Lower lobe of right lung (tissue), 2 donors: ENCODE data around the gene JUNB. TPM values are rescaled to one million over a fixed set of nuclear protein-coding genes. Genes with fewer than 3 reads are reported as not detected.

Experiments used
- ATAC-seq, 2 donors: fragments of 200-7000 bp; cut with Tn5 transposase; one replicate each; pipeline ENCODE4 v1.9.1; 2020 to 2022; ENCODE audit warnings: mild to moderate bottlenecking in 2 of 2, moderate library complexity in 2 of 2
- DNase-seq: peaks from one replicate; pipeline ENCODE4 v3.0.0-alpha.2; 2020
- H3K27ac ChIP-seq: fragments of 200-600 bp; one replicate; pipeline ENCODE4 v1.8.0; 2022
- H3K27me3 ChIP-seq: fragments of 200-600 bp; one replicate; pipeline ENCODE4 v1.8.0; 2022; ENCODE audit warnings: low read depth
- H3K36me3 ChIP-seq: fragments of 200-600 bp; one replicate; pipeline ENCODE4 v1.8.0; 2022; ENCODE audit warnings: mild to moderate bottlenecking
- H3K4me1 ChIP-seq: fragments of 200-600 bp; one replicate; pipeline ENCODE4 v1.8.0; 2022
- H3K4me3 ChIP-seq: fragments of 200-600 bp; one replicate; pipeline ENCODE4 v1.8.0; 2022; ENCODE audit warnings: mild to moderate bottlenecking
- H3K9me3 ChIP-seq: fragments of 200-600 bp; one replicate; pipeline ENCODE4 v1.8.0; 2022
- CTCF ChIP-seq: fragments of 200-600 bp; IDR thresholded peaks from one replicate; pipeline ENCODE4 v1.8.0; 2022; ENCODE audit warnings: antibody characterized with exemption, mild to moderate bottlenecking
- intact Hi-C: fragments of 100-400 bp; cut with DNase I; formaldehyde crosslinking; loops from one replicate; pipeline ENCODE4 v1.11.0; 2022
- total RNA-seq: library from RNA; stranded (reverse); fragmentation: NEBNext Ultra II Directional; extraction: Animal tissue kit (Norgen Biotek cat#: 25700); gene quantifications from one replicate; pipeline ENCODE4 v1.2.1, GENCODE V29; 2021
- donor health status: DM: no; HTN: yes; CAD: no; lungs with severe emphysema.

The JUNB gene
- total RNA-seq, 1 donor from 2014 or later, result 131 TPM

- DNase-seq, result no peak
- no peak for TF ChIP-seq CTCF
- H3K27me3 ChIP-seq, result no peaks in the 10 kb centered on the region
- no peaks in the 10 kb centered on the region for H3K36me3 ChIP-seq
- H3K4me3 ChIP-seq, result peak overlapping the region; percentile 14
- H3K27ac ChIP-seq, result peak overlapping the region; percentile 99
- no peaks in the 10 kb centered on the region for H3K9me3 ChIP-seq
- ATAC-seq, result no peak
- peaks cover 86% of the 10 kb centered on the region for H3K4me1 ChIP-seq
- intact Hi-C loops, result no loop called here
Measured at GRCh38 chr19:12784394-12784870, 6.9 kb upstream of the JUNB start.

- Histone ChIP-seq H3K4me1 (peaks cover 82% of the 10 kb centered on the region), H3K4me3 (peak overlapping the region; percentile 14), H3K36me3 (no peaks in the 10 kb centered on the region), H3K9me3 (no peaks in the 10 kb centered on the region), H3K27me3 (no peaks in the 10 kb centered on the region), H3K27ac (peak overlapping the region; percentile 99)
- ATAC-seq, result no peak
- no peak for TF ChIP-seq CTCF
- DNase-seq, result no peak
- intact Hi-C loops, result no loop called here
Measured at GRCh38 chr19:12784871-12785430, 6.3 kb upstream of the JUNB start.

- Histone ChIP-seq H3K4me3 (peak overlapping the region; percentile 27), H3K4me1 (peaks cover 79% of the 10 kb centered on the region), H3K27me3 (no peaks in the 10 kb centered on the region), H3K27ac (peak overlapping the region; percentile 99), H3K9me3 (no peaks in the 10 kb centered on the region), H3K36me3 (no peaks in the 10 kb centered on the region)
- ATAC-seq (no peak), DNase-seq (peak; percentile 62)
- intact Hi-C loops, result no loop called here
- TF ChIP-seq CTCF, result no peak
Measured at GRCh38 chr19:12785431-12786031, 5.8 kb upstream of the JUNB start.

- no peak for TF ChIP-seq CTCF
- Histone ChIP-seq H3K4me1 (peaks cover 79% of the 10 kb centered on the region), H3K9me3 (no peaks in the 10 kb centered on the region), H3K4me3 (peak overlapping the region; percentile 27), H3K27me3 (no peaks in the 10 kb centered on the region), H3K27ac (peak overlapping the region; percentile 99), H3K36me3 (no peaks in the 10 kb centered on the region)
- ATAC-seq (peak; percentile 36 to 38), DNase-seq (peak; percentile 94)
- intact Hi-C loops, result no loop called here
Measured at GRCh38 chr19:12786141-12786870, 5.0 kb upstream of the JUNB start.

GRCh38 chr19:12786952-12787351 is 4.3 kb upstream of the JUNB start:
- Histone ChIP-seq H3K27ac (peak overlapping the region; percentile 99), H3K36me3 (no peaks in the 10 kb centered on the region), H3K9me3 (no peaks in the 10 kb centered on the region), H3K4me3 (no peak overlapping the region), H3K4me1 (peaks cover 72% of the 10 kb centered on the region), H3K27me3 (no peaks in the 10 kb centered on the region)
- ATAC-seq (no peak), DNase-seq (no peak)
- intact Hi-C loops, result no loop called here
- no peak for TF ChIP-seq CTCF
